ENCODE measurements around the gene CARNS1.
A peak's percentile ranks its signal among the peaks of the same experiment; 100 is the strongest.
"Not testable (repeated sequence)": the region's sequence is repeated elsewhere in the genome, so short reads cannot be mapped to it uniquely, and the experiment has no call there.

The CARNS1 gene

DNA sequence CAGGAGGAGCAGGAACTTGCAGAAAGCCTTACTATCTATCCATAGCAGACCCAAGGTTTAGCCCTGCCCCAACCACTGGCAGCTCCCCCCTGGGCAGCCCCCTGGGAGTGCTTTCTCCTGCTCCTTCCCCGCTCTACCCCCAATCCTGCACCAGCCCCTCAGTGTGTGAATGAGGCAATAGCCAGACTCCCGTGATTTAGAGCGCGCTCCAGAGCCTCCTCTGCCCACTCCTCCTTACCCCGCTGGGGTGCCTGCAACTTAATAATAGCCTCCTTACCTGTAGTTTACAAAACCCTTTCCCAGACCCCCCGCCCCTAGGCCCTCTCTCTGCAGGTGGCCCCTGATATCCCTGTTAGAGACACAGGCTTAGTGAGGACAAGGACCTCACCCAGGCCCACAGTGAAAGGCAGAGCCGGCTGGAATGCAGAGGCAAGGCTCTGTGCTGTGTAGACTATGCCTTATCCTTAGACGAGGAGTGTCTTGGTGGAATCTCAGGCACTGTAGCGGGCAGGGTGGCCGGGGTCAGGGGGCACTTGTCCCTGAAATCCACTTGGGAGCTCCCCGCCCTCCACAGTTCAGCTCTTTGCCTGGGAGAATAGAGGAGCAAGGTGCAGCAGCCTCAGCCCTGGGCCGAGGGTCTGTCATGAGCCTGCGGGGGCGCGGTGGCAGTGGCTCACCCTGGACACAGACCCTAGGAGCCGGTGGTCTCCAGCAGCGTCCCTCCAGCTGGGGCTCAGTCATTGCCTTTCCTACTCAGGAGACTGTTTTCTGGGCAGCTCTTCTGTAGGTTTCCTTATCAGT lies 4.3 kb upstream of the CARNS1 start:
- DNase-seq: no peak

DNA sequence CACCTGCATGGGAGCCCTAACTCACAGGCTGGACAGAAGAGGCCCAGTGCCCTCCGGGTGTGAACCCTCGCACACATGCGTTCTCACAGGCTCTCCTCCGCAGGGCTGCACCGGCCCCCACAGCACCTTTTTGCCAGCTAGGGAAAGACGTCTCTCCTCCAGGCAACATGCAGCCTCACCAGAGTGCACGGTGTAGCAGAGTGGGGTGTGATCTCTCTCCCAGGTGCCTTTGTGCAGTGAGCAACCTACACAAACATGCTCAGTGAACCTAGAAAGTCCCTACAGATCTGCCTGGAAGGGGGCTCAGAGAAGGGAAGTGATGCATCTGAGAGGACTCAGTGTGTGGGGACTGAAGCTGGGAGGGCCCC lies 3.7 kb upstream of the CARNS1 start:
- no peak for DNase-seq

GRCh38 chr11:67412495-67413179 lies 2.8 kb upstream of the CARNS1 start:
- no peak for DNase-seq

DNA sequence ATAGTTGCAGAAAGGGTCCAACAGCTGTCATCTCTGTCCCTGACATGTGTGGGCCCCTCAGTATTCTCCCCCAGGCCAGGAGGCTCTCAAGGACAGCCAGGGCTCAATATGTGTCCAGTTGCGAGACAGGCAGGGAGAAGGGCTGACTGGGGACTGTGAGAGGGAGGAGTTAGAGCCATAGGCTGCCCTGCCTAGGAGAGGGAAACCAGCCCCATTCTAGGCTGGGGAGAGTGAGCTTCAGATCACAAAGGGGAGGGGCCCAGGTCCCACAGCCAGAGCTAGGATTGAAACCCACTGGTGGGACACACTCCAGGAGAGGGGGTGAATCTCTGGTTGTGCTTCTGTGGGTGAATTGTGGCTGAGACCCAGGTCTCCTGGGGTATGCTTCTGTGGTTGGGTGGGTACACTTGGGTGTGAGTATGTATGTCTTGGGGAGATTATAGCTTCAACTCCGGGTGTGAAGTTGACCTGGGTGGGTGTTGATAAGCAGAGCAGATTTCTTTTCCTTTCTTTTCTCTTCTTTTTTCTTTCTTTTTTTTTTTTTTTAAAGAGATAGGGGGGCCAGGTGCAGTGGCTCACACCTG lies 2.1 kb upstream of the CARNS1 start:
- DNase-seq: no peak

DNA sequence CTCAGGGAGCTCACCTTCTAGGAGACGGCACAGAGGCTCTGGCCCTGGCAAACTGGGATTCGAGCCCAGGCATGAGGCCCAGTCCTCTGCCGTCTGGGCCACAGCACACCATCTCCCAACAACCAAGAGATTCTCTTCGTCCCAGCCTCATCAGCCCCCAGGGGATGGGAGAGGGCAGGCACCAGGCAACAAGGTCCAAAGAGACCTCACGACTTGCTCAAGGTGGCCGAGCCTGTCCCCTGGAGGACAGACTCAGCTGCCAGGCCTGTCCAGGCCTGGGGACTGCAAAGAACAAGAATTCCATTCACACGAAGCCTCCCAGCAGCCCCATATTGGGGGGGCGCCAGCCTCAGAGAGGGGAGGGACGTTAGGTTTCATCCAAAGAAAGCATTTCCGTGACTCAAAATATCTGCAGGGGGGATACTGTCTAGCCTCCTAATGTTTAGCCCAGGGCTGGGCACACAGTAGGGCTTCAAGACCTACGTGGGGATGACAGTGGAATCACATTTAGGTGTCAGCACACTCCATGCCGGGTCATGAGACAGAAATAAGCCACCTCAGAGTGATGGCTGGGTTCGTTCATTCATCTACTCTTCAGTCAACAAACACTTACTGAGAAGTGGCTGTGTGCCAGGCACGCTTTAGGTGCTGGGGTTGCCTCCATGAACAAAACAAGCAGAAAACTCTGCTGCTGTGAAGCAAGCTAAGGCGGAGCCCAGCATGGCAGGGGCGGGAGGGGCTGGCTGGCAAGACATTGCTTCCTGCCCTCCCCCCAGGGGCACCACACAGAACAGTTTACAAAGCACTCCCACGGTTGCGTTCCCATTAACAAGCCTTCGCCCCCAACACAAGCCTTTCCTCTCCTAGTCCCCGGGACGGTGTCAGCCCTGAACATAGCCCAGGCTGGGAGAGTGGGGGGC lies 1.2 kb downstream of the CARNS1 start:
- no peak for DNase-seq

- no peak for DNase-seq
Observed at GRCh38 chr11:67417425-67417824, 1.9 kb downstream of the CARNS1 start.

DNA sequence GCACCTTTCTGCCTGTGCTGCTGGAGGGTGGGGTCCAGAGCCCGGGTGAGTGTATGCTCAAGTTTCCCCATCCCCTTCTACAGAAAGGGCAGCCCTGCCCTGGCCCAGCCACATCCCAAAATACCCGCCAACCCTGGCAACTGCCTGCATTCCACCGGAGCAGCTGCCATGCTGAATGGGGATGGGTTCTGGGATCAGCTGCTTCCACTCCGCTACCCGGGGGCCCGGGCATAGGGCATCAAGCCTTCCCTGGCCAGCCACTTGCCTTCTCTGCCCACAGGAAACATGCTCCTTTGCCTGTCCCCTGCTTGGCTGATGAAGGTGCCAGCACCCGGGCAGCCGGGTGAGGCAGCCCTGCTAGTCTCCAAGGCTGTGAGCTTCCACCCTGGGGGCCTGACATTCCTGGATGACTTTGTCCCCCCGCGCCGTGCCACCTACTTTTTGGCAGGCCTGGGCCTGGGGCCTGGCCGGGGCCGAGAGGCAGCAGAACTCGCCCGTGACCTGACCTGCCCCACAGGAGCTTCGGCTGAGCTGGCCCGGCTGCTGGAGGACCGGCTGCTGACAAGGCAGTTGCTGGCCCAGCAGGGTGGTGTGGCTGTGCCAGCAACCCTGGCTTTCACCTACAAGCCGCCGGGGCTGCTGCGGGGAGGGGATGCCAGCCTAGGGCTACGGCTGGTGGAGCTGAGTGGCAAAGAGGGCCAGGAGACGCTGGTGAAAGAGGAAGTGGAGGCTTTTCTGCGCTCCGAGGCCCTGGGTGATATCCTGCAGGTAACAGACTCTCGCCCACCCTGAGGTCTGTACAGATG lies 3.2 kb downstream of the CARNS1 start:
- DNase-seq: peak; percentile 13 to 53

DNA sequence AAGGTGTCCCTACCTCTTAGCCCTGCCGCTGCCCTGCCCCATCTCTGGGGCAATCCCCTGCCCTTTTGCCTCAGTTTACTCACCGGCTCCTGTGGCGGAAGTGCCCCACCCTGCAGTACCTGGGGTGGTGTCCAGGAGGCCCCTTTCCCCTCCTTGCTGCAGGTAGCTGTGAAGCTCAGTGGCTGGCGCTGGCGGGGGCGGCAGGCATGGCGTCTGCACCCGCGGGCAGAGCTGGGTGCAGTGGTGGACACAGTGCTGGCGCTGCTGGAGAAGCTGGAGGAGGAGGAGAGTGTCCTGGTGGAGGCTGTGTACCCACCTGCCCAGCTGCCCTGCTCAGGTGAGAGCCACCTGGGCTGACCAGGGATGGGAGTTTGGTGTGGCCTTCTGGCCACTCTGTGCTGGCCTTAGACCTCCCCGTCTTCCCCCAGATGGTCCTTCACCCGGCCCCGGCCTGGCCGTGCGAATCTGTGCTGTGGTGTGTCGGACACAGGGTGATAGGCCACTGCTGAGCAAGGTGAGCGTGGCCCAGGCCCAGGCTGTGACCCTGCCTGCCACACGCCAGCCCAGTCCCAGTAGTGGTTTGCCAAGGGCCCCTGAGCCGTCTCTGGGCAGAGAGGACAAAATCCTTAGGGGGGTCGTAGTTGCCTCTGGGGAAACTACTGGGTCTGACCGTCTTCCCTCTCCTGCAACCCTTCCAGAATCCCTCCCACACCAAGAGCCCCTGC lies 4.0 kb downstream of the CARNS1 start:
- no peak for DNase-seq

GRCh38 chr11:67420147-67420645 lies 4.7 kb downstream of the CARNS1 start:
- DNase-seq: no peak

DNA sequence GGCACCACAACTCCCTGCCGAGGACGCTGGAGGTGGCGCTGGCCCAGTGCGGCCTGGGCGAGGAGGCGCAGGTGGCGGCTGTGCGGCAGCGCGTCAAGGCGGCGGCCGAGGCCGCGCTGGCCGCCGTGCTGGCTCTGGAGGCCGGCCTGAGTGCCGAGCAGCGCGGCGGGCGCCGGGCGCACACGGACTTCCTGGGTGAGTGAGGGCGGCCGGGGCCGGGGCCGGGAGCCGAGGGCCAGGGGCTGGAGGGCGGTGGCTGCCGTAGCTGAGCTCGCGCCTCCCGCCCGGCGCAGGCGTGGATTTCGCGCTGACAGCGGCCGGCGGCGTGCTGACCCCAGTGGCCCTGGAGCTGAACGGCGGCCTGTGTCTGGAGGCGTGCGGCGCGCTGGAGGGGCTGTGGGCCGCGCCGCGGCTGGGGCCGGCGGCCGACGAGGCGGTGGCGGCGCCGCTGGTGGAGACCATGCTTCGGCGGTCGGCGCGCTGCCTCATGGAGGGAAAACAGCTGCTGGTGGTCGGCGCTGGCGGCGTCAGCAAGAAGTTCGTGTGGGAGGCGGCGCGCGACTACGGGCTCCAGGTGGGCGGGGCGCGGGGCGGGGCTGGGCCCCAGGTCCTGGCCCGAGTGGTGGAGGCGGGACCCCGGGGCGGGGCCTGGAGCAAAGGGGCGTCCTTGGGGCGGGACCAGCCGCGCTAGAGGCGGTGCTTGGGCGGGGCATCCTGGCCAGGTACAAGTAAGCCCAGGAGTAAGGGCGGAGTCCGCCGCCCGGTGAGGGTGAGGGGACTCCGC lies 5.4 kb downstream of the CARNS1 start:
- DNase-seq: peak; percentile 72 to 83

DNA sequence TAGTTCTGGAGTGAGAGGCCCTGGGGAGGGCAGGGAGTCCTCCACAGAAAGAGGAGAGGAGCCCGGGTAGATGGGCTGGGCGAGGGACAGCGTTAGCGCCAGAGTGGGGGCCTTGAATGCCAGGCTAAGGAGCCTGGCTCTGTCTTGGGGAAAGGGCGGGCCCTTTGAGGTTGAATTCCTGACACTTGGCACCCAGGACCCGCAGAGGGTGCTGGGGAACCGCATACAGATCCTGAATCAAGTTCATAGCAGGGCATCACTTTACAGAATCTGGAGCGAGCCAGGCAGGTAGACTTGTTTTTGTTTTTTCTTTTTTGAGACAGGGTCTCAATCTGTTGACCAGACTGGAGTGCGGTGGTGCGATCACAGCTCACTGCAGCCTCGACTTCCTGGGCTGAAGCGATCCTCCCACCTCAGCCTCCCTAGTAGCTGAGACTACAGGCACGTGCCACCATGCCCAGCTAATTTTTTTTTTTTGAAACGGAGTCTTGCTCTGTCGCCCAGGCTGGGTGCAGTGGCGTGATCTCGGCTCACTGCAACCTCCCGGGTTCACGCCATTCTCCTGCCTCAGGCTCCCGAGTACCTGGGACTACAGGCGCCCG lies 6.1 kb downstream of the CARNS1 start:
- DNase-seq: no peak

GRCh38 chr11:67422891-67423290 lies 7.4 kb downstream of the CARNS1 start:
- DNase-seq: no peak

DNA sequence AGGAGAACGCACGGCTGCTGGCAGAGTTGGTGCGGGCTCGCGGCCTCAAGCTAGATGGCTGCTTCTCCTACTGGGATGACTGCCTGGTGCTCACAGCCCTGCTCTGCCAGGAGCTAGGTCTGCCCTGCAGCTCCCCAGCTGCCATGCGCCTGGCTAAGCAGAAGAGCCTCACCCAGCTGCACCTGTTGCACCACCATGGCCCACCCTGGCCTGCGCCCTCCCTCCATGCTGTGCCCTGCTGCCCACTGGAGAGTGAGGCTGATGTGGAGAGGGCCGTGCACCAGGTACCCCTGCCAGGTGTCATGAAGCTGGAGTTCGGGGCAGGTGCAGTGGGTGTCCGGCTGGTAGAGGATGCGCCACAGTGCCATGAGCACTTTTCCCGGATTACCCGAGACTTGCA lies 8.0 kb downstream of the CARNS1 start:
- DNase-seq: no peak

DNA sequence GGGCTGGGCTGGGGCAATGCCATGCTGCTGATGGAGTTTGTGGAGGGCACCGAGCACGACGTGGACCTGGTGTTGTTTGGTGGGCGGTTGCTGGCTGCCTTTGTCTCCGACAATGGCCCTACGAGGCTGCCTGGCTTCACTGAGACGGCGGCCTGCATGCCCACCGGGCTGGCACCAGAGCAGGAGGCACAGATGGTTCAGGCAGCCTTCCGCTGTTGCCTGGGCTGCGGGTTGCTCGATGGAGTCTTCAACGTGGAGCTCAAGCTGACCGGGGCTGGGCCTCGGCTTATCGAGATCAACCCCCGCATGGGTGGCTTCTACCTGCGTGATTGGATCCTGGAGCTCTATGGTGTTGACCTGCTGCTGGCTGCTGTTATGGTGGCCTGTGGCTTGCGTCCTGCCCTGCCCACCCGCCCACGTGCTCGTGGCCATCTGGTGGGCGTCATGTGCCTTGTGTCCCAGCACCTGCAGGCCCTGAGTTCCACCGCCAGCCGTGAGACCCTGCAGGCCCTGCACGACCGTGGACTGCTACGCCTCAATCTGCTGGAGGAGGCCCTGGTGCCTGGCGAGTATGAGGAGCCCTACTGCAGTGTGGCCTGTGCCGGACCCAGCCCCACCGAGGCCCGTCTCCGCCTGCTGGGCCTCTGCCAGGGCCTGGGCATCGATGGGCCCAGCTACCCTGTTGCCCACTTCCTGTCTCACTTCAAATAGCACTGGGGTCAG lies 8.6 kb downstream of the CARNS1 start:
- DNase-seq: no peak

DNA sequence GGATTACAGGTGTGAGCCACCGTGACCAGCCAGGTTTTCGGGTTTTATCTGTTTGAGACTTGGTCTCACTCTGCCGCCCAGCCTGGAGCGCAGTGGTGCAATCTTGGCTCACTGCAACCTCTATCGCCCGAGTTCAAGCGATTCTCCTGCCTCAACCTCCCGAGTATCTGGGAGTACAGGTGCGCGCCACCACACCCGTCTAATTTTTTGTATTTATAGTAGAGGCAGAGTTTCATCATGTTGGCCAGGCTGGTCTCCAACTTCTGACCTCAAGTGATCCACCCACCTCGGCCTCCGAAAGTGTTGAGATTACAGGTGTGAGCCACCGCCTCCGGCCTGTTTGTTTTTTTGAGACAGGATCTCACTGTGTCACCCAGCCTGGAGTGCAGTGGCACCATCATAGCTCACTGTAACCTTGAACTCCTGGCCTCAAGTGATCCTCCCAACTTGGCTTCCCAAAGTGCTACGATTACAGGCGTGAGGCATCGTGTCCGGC lies 11.9 kb downstream of the CARNS1 start:
- DNase-seq: not testable (repeated sequence)

DNA sequence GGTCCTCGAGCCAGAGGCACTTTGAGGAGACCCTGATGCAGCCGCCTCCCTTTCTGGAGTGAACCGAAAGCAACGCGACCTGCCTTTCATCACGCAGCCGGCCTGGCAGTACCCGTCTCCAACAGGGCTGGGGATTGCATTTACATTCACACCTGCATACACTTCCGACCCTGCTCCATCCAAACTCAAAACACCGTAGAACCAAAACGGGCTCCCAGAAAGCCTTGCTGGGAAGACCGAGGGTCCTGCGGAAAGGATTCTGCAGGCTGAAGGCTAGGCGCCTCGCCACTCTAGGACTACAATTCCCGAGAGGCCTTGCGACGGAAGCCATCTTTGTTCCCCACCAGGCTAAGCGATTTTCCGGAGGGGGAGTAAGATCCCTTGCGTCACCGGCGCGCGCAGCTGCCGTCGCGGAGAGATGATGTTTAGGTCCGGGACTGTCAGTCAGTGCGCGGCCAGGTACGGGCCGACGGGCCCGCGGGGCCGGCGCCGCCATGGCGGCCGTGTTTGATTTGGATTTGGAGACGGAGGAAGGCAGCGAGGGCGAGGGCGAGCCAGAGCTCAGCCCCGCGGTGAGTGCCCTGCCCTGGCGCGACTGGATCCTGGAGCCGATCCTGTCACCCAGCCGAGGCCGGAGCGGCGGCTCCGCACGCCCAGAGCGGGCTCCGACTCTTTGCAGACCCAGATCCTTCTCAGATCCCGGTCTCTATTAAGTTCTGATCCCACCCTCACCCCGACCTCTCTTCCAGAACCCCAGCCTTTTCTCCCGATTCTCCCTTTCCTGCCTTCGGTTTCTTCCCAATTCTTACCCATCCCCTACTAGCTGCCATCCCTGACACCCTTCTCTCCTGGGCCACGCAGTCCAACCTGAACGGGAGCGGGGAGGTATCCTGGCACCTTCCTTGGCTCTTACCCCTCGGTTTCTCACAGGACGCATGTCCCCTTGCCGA lies 12.8 kb downstream of the CARNS1 start, which contains the start of gene RPS6KB2:
Gene RPS6KB2 (plus strand): TSS at position 443 of the 950 bp plus-strand sequence. CDS start 52 bp downstream, at position 495.
- DNase-seq: peak; percentile 92 to 94

DNA sequence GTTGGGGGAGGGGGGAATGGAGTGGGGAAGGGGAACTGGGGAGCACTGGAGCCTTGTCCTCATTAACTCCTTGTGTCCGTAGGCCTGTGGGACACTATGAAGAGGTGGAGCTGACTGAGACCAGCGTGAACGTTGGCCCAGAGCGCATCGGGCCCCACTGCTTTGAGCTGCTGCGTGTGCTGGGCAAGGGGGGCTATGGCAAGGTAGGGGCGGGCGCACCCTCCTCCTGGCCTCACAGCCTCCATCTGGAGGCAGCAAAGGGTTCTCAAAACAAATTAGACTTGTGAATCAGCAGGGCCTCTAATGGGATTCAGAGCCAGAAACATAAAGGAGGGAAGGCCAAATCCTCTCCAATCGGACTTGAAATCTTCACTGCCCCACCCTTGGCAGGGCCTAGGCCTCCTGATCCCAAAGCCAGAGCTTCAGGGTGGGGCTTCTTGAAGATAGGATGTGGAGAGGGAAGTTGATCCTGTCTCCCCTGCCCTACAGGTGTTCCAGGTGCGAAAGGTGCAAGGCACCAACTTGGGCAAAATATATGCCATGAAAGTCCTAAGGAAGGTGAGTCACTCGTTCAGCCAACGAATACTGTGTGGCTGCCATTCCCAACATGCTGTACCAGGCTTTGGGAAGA lies 13.7 kb downstream of the CARNS1 start:
- no peak for DNase-seq
